DMS114 treated with DMSO at 0.1 percent for 48 hours (cell line): ENCODE measurements around the gene TMED9.

Source experiments
- DNase-seq: peaks from one replicate; lab custom pipeline; 2025; ENCODE audit not compliant: unreplicated experiment; lab: John Stamatoyannopoulos, UW

The TMED9 gene

GRCh38 chr5:177576169-177576568, 15.8 kb upstream of the TMED9 start:
- DNase-seq, result no peak

- no peak for DNase-seq
Observed at GRCh38 chr5:177578316-177578715, 13.7 kb upstream of the TMED9 start.

GRCh38 chr5:177588413-177588909, 3.5 kb upstream of the TMED9 start:
- no peak for DNase-seq

GRCh38 chr5:177590406-177590805, 1.6 kb upstream of the TMED9 start:
- no peak for DNase-seq

DNA sequence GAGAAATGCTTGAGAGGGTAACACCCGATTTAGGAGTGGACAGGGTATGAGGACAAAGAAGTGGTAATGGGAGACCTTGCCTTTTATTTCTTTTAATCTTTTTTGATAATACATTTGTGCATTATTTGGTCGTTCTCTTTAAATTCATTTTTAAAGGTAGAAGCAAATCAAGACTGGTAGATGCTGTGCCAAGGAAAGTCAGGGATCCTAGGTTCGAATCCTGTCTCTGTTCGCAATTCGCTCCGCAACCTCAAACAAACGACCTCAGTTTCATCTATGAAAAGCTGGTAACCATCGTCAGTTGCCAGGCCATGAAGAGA, 353 bp upstream of the TMED9 start:
- DNase-seq, result no peak

DNA sequence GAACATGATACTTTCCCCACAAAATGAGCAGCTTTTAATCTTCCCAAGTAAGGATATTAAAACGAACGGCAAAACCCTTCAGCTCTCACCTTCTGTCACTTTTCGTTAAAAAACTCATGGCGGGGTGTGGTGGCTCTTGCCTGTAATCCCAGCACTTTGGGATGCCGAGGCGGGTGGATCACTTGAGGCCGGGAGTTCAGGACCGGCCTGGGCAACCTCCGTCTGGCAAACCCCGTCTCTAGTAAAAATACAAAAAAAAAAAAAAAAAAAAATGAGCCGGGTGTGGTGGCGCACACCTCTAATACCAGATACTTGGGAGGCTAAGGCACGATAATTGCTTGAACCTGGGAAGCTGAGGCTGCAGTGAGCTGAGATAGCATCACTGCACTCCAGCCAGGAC, 902 bp downstream of the TMED9 start:
- no peak for DNase-seq

GRCh38 chr5:177593511-177593910, 1.5 kb downstream of the TMED9 start:
- DNase-seq, result no peak

DNA sequence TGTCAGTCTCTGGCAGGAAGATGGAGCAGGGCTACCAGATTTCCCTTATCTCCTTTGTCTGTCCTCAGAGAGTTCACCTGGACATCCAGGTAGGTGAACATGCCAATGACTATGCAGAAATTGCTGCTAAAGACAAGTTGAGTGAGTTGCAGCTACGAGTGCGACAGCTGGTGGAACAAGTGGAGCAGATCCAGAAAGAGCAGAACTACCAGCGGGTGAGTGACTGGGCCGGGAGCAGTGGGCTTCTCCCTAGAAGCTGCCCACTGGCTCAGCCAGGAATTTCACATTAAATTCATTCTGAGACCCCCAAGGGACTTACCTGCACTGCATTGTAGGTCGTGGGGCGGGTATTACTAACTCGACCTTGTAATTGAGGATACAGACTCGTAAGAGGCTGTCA, 2.1 kb downstream of the TMED9 start:
- no peak for DNase-seq

GRCh38 chr5:177595026-177595585, 3.1 kb downstream of the TMED9 start:
- no peak for DNase-seq

- DNase-seq, result no peak
Observed at GRCh38 chr5:177595991-177596774, 4.2 kb downstream of the TMED9 start.

GRCh38 chr5:177596775-177597238, 4.8 kb downstream of the TMED9 start:
- no peak for DNase-seq

GRCh38 chr5:177598477-177598876, 6.5 kb downstream of the TMED9 start:
- DNase-seq, result no peak

DNA sequence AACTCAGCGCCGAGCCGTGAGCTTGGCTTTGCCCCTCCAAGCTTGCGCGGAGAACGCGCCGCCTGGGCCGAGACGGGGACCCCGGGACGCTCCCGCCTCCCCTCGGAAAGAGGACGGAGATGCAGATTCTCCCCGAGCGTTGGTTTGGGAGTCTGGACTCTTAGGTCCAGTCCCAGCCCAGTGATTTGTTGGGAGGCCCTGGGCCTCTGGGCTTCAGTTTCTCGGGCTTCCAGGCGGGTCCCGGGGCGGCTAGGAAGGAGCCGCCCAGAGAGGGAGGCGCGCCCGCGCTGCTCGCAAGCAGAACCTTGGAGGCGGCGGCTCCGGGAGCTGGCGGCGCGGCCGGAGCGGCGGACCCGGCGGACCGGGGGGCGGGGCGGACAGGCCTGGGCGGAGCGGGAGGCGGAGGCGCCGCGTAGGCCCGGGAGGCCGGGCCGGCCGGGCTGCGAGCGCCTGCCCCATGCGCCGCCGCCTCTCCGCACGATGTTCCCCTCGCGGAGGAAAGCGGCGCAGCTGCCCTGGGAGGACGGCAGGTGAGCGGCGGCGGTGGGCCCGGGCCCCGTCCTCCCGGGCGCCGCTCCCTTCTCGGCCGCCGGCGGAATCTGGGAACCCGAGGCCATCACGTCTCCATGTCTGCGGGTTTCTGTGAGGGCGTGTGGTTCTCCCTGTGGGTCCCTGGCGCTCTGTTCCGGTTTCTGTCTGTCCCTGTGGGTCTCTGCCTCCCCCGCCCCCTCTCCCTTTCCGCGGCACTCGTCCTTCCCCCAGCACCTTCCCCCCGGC, 7.9 kb downstream of the TMED9 start, which contains the start of gene B4GALT7:
TSS of gene B4GALT7 (plus strand) at position 402 of the 777 bp plus-strand sequence. CDS start at position 481, 79 bp downstream.
- DNase-seq, result peak; percentile 54

DNA sequence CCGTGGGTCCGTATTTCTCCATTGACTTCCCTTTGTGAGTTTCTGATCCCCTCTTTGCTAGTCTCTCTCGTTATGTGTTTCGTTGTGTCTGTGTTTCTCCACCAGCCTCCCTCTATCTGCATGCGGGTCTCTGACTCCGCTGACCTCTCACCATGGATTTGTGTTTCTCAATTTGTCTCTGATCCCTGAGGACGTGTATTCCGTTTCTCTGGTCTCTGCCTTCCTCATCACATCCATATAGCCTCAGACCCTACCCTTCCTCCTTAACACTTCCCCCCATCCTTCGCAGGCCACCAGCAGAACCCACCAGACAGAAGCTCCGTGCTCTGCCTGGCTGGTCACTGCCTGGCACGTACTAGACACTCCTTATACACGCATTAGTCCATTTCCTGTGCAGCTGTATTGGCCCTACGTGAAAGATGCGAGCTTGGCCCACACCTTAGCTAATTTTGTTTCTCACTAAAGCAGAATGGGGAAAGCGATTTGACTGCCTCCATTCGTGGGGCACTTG, 8.6 kb downstream of the TMED9 start:
- no peak for DNase-seq

DNA sequence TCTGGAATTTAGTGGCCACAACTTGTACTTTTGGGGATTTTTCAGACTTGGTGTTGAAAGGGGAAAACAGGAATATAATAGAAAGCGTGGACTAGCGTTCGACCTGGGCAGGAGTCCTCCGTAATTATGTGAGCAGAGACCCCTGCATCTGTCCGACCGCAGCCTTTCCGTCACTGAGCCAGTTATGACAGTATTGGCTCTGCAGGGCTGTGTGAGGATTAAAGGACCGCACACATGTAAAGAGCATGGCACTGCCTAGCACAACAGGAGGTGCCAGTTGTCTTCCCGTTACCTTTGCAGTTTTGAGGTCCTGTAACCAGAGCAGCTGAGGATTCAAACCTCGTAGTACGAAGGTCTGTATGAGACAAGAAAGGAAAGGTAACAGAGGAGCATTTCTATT, 9.1 kb downstream of the TMED9 start:
- no peak for DNase-seq

DNA sequence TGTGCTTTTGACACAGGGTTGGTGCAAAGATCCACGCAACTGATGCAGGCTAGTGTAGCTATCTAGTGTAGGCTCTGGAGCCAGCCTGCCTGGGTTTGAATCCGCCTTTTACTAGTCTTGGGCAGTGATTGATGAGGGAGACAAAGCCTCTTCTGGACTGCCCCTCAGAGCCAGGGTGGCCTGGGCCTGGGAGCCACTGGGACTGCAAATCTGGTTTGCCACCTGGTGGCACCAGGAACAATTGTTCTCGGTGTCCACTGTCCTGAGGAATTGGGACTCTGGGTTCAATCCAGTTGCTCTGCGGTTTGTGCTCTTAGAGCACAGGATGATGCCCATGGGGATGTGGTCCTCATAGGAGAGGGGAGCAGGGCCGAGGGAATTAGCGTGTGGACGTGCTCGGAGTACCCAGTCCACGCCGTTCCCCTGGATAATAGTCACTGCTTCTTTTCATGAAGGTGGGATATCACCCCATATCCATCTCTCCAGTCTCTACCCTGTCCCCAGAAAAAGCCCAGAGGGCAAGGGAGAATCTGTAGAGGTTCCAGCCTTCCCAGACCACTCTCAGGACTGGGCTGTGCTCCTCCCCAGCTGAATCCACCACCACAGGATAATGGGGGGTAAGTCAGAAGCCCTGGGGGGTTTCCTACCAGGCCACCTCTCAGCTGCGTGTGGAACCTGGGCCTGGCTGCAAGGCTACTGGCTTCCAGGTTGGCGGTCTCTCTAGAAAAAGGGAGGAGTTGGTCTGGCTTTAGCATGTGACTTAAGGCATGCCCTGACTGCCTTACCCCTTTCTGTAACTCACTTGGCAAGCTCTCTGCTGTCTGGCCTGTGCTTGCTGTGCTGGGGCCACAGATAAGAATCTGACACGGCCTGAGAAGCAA, 9.8 kb downstream of the TMED9 start:
- DNase-seq, result no peak

- no peak for DNase-seq
Observed at GRCh38 chr5:177602458-177602830, 10.4 kb downstream of the TMED9 start.

DNA sequence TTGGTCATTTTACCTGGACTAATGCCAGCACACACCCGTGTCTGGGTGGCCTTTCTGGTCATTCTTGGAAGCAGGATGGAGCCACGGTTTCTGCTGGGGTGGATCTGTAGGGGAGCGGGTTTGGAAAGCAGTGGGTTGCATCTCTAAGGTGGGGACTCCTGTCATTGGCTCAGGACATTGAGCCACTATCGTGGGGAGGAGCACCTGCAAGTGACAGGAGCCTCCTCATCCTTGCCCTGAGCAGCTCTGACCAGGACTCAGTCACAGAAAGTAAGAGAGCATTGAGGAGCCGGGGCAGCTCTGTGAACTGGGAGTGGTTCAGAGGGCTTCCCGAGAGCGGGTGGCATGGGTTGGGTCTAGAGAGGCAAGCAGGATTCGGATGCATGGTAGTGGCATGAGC, 11.6 kb downstream of the TMED9 start:
- no peak for DNase-seq

DNA sequence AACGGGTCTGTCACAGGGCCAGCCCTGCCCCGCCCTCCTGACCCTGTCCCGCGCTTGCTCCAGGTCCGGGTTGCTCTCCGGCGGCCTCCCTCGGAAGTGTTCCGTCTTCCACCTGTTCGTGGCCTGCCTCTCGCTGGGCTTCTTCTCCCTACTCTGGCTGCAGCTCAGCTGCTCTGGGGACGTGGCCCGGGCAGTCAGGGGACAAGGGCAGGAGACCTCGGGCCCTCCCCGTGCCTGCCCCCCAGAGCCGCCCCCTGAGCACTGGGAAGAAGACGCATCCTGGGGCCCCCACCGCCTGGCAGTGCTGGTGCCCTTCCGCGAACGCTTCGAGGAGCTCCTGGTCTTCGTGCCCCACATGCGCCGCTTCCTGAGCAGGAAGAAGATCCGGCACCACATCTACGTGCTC, 12.1 kb downstream of the TMED9 start:
- DNase-seq, result no peak

GRCh38 chr5:177604656-177605055, 12.7 kb downstream of the TMED9 start:
- DNase-seq, result no peak

DNA sequence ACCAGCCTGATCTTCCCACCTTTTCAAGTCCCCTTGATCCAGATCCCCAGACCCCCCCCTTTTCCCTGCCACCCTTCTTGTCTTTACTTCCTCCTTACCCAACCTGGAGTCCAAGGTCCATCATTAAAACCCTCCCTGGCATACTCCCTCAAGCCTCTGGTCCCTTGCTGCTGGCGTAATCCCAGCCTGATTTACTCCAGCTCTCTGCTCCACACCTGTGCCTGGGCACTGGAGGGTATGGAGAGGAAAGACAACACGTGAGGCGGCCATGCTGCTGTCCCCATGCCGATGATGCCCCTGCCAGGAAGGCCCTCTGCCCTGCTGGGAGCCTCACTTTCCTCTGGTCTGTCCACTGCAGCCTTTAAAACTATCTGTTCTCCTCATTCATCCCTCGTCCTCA, 13.1 kb downstream of the TMED9 start:
- DNase-seq, result no peak
